HUDEP-2 (cell line): ENCODE measurements around the gene PIAS2.
"Not testable (repeated sequence)": the region's sequence is repeated elsewhere in the genome, so short reads cannot be mapped to it uniquely, and the experiment has no call there.

Experiments
- DNase-seq, 76 experiments: peaks; one replicate each; lab custom pipeline; 2025; ENCODE audit not compliant: unreplicated experiment in 76 of 76; lab: John Stamatoyannopoulos, UW

PIAS2 gene

GRCh38 chr18:46842583-46842982 is 74.7 kb downstream of the PIAS2 start:
- no peak for DNase-seq

GRCh38 chr18:46833899-46834298 is 83.4 kb downstream of the PIAS2 start:
- DNase-seq = no peak

GRCh38 chr18:46832849-46833248 is 84.5 kb downstream of the PIAS2 start:
- no peak for DNase-seq

- DNase-seq = not testable (repeated sequence)
Measured at GRCh38 chr18:46832422-46832821, 84.9 kb downstream of the PIAS2 start.

- DNase-seq = no peak
Measured at GRCh38 chr18:46831434-46831833, 85.9 kb downstream of the PIAS2 start.

- no peak for DNase-seq
Measured at GRCh38 chr18:46830633-46831032, 86.7 kb downstream of the PIAS2 start.

- no peak for DNase-seq
Measured at GRCh38 chr18:46829947-46830346, 87.4 kb downstream of the PIAS2 start.

GRCh38 chr18:46829531-46829930 is 87.8 kb downstream of the PIAS2 start:
- DNase-seq = no peak

- peak in 1 of 76 experiments; percentile 6 for DNase-seq
Measured at GRCh38 chr18:46821856-46822711, 95.2 kb downstream of the PIAS2 start.

- DNase-seq = no peak
Measured at GRCh38 chr18:46820863-46821262, 96.4 kb downstream of the PIAS2 start.

- no peak for DNase-seq
Measured at GRCh38 chr18:46815661-46816060, 101.6 kb downstream of the PIAS2 start.

- DNase-seq = no peak
Measured at GRCh38 chr18:46814399-46814798, 102.9 kb downstream of the PIAS2 start.

GRCh38 chr18:46812311-46812710 is 105.0 kb downstream of the PIAS2 start:
- no peak for DNase-seq

- DNase-seq = no peak
Measured at GRCh38 chr18:46810481-46811000, 106.8 kb downstream of the PIAS2 start.

- DNase-seq = no peak
Measured at GRCh38 chr18:46809145-46809544, 108.2 kb downstream of the PIAS2 start.

GRCh38 chr18:46795945-46796344 is 121.4 kb downstream of the PIAS2 start:
- DNase-seq = not testable (repeated sequence)

GRCh38 chr18:46794607-46795006 is 122.7 kb downstream of the PIAS2 start:
- DNase-seq = no peak

- DNase-seq = peak in 10 of 76 experiments; percentile 1 to 39 (median 12)
Measured at GRCh38 chr18:46793565-46793964, 123.7 kb downstream of the PIAS2 start.

GRCh38 chr18:46789088-46789487 is 128.2 kb downstream of the PIAS2 start:
- DNase-seq = no peak

GRCh38 chr18:46787674-46788073 is 129.6 kb downstream of the PIAS2 start:
- no peak for DNase-seq

GRCh38 chr18:46772357-46772756 is 144.9 kb downstream of the PIAS2 start:
- DNase-seq = no peak

GRCh38 chr18:46771141-46771540 is 146.2 kb downstream of the PIAS2 start:
- no peak for DNase-seq
